HG02763 (cell line): ENCODE results near the gene SNX13.

Experiments
- ATAC-seq: cut with Tn5 transposase; IDR thresholded peaks from one replicate; pipeline ENCODE4 v1.9.1; 2021; ENCODE audit warnings: mild to moderate bottlenecking, moderate library complexity; ENCODE audit not compliant: unreplicated experiment

The SNX13 gene

GRCh38 chr7:17792075-17792936 lies 148.0 kb downstream of the SNX13 start:
- no peak for ATAC-seq

- no peak for ATAC-seq
These were observed 153.0 kb downstream of the SNX13 start for GRCh38 chr7:17787257-17787656.

GRCh38 chr7:17786314-17786852 lies 153.9 kb downstream of the SNX13 start:
- ATAC-seq = no peak

GRCh38 chr7:17782216-17782549 lies 158.1 kb downstream of the SNX13 start:
- ATAC-seq = no peak

- ATAC-seq = no peak
These were observed 158.6 kb downstream of the SNX13 start for GRCh38 chr7:17781491-17782215.

- no peak for ATAC-seq
These were observed 160.9 kb downstream of the SNX13 start for GRCh38 chr7:17779381-17779780.

- ATAC-seq = no peak
These were observed 165.5 kb downstream of the SNX13 start for GRCh38 chr7:17774716-17775288.

GRCh38 chr7:17774248-17774647 lies 166.0 kb downstream of the SNX13 start:
- no peak for ATAC-seq

GRCh38 chr7:17773289-17773626 lies 167.0 kb downstream of the SNX13 start:
- ATAC-seq = no peak

GRCh38 chr7:17772581-17773288 lies 167.6 kb downstream of the SNX13 start:
- no peak for ATAC-seq

GRCh38 chr7:17771901-17772408 lies 168.3 kb downstream of the SNX13 start:
- ATAC-seq = no peak

GRCh38 chr7:17770710-17771375 lies 169.5 kb downstream of the SNX13 start:
- ATAC-seq = no peak

- ATAC-seq = peak; percentile 55
These were observed 170.4 kb downstream of the SNX13 start for GRCh38 chr7:17769918-17770317.

GRCh38 chr7:17758008-17758407 lies 182.3 kb downstream of the SNX13 start:
- no peak for ATAC-seq

- no peak for ATAC-seq
These were observed 194.2 kb downstream of the SNX13 start for GRCh38 chr7:17746020-17746530.

GRCh38 chr7:17745610-17746009 lies 194.7 kb downstream of the SNX13 start:
- no peak for ATAC-seq

- no peak for ATAC-seq
These were observed 197.0 kb downstream of the SNX13 start for GRCh38 chr7:17743316-17743715.

GRCh38 chr7:17741426-17741825 lies 198.9 kb downstream of the SNX13 start:
- no peak for ATAC-seq
